GM10266 (cell line): ENCODE results near the gene CLIC6.

ENCODE experiments used
- DNase-seq: peaks from one replicate; pipeline ENCODE4 v3.0.0; 2012; ENCODE audit errors: extremely low spot score
- TF ChIP-seq, protein P1 (sequence below): IDR thresholded peaks from 2 replicates; pipeline ENCODE4 v1.5.1; 2012; ENCODE audit warnings: mild to moderate bottlenecking, low read depth; ENCODE audit not compliant: control insufficient read depth, insufficient read depth; ENCODE audit errors: missing control alignments

The CLIC6 gene

GRCh38 chr21:34632498-34632897 lies 36.3 kb upstream of the CLIC6 start:
- no peak for DNase-seq
- TF ChIP-seq, protein P1, sequence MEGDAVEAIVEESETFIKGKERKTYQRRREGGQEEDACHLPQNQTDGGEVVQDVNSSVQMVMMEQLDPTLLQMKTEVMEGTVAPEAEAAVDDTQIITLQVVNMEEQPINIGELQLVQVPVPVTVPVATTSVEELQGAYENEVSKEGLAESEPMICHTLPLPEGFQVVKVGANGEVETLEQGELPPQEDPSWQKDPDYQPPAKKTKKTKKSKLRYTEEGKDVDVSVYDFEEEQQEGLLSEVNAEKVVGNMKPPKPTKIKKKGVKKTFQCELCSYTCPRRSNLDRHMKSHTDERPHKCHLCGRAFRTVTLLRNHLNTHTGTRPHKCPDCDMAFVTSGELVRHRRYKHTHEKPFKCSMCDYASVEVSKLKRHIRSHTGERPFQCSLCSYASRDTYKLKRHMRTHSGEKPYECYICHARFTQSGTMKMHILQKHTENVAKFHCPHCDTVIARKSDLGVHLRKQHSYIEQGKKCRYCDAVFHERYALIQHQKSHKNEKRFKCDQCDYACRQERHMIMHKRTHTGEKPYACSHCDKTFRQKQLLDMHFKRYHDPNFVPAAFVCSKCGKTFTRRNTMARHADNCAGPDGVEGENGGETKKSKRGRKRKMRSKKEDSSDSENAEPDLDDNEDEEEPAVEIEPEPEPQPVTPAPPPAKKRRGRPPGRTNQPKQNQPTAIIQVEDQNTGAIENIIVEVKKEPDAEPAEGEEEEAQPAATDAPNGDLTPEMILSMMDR = no peak

GRCh38 chr21:34635307-34635706 lies 33.5 kb upstream of the CLIC6 start:
- TF ChIP-seq, protein P1 = peak; percentile 31
- DNase-seq = no peak

GRCh38 chr21:34636961-34637360 lies 31.8 kb upstream of the CLIC6 start:
- TF ChIP-seq, protein P1 = no peak
- no peak for DNase-seq

GRCh38 chr21:34639250-34639649 lies 29.5 kb upstream of the CLIC6 start:
- no peak for DNase-seq
- TF ChIP-seq, protein P1 = no peak

DNA sequence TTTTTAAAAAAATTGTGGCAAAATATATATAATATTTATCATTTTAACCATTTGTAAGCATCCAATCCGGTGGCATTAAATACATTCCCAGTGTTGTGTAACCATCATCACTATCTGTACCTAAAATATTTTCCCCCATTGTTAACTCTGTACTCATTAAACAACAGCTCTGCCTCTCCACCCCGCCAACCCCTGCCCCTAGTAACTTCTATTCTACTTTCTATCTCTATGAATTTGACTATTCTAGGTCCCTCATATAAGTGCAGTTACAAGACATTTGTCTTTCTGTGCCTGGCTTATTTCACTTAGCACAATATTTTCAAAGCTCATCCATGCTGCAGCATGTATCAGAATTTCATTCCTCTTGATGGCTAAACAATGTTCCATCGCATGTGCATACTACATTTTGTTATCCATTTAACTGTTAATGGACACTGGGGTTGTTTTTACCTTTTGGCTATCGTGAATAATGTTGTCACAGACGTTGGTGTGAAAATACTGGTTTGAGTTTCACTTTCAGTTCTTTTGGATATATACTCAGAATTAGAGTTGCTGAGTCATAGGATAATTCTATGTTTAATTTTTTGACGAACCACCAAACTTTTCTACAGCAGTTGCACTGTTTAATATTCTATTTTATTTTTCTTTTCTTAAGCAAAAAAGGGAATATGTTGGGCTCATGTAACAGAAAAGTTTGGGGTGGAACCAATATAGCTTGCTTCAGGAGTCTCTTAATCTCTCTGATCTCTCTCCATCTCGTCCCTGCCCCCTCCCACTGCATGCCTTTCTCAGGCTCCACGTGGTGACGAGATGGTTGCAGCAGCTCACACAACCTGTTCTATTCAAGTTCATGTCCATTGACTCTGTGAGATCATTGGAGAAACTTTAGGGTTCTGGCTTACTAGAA lies 28.7 kb upstream of the CLIC6 start:
- TF ChIP-seq, protein P1 = no peak
- DNase-seq = peak; percentile 48

DNA sequence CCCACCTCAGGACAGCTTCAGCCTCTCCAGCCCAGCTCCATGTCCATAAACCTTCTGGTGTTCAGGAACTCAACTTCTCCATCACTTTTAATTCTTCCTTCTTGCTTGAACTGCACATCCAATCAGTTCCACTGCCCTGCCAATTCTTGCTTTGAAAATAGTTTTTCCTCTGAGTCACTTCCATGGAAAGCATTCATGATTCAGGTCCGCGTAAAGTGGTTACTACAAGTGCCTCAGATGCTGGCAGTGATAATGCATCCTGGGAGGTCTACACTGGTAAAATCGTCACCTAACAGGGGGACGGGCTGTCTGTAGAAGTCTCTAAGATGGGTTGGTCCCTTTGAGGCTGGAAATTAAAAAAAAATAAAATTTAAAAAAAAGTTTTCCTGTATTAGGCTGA lies 27.9 kb upstream of the CLIC6 start:
- DNase-seq = no peak
- TF ChIP-seq, protein P1 = no peak
